CD1c-positive myeloid dendritic cell (primary cell): ENCODE measurements around the gene KAZN.
"Not testable (repeated sequence)": the region's sequence is repeated elsewhere in the genome, so short reads cannot be mapped to it uniquely, and the experiment has no call there.

Source experiments
- DNase-seq: peaks from one replicate; pipeline ENCODE4 v3.0.0-alpha.2; 2016; ENCODE audit errors: extremely low spot score

The KAZN gene

DNA sequence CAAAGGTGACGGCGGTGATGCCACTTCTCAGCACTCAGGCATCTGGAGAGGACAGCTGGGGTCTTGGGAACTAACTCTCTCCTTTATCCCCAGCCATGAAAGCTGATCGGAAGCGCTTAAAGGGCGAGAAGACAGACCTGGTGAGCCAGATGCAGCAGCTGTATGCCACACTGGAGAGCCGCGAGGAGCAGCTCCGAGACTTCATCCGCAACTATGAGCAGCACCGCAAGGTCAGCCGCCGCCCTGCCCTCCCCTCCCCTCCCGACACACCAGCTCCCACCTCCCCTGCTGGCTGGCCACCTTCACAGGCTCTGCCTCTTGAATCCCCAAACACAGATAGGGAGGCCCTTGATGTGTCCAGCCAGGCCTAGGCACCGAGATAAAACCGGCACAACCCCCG is 436.2 kb downstream of the KAZN start:
- no peak for DNase-seq

DNA sequence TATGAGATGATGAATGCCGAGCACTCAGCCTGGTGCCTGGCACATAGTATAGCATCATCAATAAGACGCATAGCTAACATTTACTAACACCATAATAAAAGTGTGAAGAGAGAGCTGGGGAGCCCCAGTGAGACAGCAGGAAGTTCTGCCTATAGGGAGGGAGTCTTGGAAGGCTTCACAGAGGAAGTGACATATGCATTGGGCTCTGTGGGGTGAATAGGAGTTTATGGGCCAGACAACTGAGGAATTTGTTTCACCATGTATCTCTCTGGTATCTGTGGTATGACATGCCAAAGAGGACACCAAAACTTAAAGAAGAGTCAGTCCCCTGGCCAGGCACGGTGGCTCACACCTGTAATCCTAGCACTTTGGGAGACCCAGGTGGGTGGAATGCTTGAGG is 436.8 kb downstream of the KAZN start:
- no peak for DNase-seq

GRCh38 chr1:15036101-15036500 is 437.6 kb downstream of the KAZN start:
- no peak for DNase-seq

DNA sequence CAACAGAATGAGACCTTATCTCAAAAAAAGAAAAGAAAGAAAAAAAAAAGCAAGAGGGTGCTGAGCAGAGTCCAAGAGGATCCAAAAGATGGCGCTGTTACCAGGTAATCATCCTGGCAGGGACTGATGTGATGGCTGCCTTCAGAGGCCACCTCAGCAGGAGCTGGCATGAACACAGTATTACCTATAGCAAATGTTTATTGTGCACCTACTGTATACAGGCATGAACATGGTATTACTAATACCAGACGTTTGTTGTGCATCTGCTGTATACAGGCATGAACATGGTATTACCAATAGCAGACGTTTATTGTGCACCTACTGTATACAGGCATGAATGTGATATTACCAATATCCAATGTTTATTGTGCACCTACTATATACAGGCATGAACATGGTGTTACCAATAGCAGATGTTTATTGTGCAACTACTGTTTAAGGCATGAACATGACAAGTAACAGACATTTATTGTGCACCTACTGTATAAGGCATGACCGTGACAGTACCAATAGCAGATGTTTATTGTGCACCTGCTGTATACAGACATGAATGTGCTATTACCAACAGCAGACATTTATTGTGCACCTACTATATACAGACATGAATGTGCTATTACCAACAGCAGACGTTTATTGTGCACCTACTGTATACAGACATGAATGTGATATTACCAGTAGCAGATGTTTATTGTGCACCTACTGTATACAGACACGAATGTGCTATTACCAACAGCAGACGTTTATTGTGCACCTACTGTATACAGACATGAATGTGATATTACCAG is 439.9 kb downstream of the KAZN start:
- no peak for DNase-seq

DNA sequence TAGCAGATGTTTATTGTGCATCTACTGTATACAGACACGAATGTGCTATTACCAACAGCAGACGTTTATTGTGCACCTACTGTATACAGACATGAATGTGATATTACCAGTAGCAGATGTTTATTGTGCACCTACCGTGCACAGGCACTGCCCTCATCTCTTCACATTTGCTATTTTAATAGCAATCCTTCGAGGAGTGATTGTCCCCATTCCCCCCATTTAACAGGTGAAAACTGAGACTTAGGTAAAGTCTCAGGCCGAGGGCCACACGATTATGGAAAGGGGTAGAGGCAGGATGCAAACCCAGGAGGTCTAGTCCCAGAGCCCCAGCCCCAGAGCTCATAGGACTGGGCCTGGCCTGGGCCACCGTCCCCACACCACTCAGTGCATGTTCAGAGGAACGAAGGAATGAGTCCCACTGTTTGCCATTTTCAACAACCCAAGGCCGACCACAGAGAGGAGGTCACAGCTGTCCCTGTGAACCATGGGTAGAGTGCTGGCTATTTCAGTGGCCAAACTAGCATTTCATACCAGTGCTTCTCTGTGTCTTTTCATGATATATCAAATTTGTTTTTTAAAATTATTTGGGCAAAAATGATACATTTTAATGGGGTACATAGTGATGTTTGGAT is 440.6 kb downstream of the KAZN start:
- DNase-seq = no peak

- DNase-seq = no peak
These were observed 441.4 kb downstream of the KAZN start for GRCh38 chr1:15039901-15040300.

DNA sequence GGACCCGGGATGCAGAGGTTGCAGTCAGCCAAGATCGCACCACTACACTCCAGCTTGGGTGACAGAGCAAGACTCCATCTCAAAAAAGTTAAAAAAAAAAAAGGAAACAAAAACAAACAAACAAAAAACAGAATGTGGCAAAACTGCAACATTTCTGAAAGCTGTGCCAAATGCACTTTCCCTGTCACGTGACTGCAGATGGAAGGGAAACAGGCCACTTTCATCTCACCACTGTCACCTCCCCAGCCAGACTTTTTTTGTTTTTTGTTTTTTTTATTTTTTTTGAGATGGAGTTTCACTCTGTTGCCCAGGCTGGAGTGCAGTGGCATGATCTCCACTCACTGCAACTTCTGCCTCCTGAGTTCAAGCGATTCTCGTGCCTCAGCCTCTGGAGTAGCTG is 442.2 kb downstream of the KAZN start:
- not testable (repeated sequence) for DNase-seq

DNA sequence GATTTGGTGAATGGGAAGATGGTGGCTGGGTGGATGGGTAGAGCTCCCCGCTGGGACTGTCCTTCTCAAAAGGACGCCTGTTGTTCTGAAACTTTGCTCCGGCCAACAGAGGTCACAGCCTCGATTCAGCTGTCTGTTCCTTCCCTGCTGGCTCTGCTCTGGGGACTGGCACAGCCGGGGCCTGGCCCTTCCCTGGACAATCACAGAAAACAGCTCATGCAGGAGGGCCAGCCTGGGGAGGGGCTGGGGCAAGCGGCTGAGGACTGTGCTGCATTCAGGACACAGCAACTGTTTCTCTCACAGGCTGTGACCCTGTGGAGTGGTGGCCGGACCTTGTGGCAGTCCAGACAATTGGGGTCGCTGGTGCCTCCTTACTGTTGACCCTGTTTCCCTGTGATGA is 444.4 kb downstream of the KAZN start:
- no peak for DNase-seq

- no peak for DNase-seq
These were observed 445.4 kb downstream of the KAZN start for GRCh38 chr1:15043934-15044333.

- DNase-seq = no peak
These were observed 446.6 kb downstream of the KAZN start for GRCh38 chr1:15045123-15045522.

GRCh38 chr1:15046487-15047165 is 448.1 kb downstream of the KAZN start:
- peak; percentile 76 for DNase-seq

- DNase-seq = no peak
These were observed 448.8 kb downstream of the KAZN start for GRCh38 chr1:15047237-15047636.

- DNase-seq = no peak
These were observed 450.0 kb downstream of the KAZN start for GRCh38 chr1:15048437-15048980.

DNA sequence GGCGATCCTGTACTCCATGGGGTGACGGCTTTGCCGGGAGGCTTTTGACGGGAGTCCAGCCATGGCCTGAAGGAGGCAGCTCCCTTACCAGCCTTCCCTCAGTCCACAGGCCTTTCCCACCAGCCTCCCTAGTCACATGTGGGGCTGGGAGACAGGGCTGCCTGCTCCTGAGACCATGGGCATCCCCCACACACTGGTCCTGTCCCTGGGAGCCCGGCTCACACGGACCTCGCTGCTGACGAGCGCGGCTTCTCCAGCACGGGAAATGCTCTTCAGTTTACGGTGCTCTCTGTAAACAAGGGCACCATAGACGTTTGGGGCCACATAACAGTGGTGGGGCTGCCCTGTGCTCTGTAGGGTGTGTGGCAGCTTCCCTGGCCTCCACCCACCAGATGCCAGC is 450.6 kb downstream of the KAZN start:
- DNase-seq = no peak

DNA sequence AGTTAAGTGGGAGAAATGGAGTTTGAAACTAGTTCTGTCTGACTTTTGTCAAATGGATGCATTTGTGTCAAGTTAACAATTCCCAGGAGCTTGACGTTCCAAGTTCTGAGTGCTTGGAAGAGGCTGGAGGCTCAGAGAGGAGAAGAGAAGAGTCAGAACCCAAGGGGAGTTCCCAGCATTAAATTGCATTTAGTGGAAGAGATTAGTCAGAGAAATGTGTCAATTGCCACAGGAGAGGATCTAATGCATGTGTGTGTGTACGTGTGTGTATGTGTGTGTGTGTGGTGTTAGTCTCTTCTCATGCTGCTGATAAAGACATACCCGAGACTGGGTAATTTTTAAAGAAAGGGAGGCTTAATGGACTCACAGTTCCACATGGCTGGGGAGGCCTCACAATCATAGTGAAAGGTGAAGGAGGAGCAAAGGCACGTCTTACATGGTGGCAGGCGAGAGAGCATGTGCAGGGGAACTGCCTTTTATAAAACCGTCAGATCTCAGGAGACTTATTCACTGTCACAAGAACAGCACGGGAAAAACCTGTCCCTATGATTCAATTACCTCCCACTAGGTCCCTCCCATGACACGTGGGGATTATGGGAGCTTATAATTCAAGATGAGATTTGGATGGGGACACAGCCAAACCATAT is 453.5 kb downstream of the KAZN start:
- no peak for DNase-seq

GRCh38 chr1:15053153-15053552 is 454.7 kb downstream of the KAZN start:
- no peak for DNase-seq

GRCh38 chr1:15055736-15056415 is 457.4 kb downstream of the KAZN start:
- DNase-seq = no peak

DNA sequence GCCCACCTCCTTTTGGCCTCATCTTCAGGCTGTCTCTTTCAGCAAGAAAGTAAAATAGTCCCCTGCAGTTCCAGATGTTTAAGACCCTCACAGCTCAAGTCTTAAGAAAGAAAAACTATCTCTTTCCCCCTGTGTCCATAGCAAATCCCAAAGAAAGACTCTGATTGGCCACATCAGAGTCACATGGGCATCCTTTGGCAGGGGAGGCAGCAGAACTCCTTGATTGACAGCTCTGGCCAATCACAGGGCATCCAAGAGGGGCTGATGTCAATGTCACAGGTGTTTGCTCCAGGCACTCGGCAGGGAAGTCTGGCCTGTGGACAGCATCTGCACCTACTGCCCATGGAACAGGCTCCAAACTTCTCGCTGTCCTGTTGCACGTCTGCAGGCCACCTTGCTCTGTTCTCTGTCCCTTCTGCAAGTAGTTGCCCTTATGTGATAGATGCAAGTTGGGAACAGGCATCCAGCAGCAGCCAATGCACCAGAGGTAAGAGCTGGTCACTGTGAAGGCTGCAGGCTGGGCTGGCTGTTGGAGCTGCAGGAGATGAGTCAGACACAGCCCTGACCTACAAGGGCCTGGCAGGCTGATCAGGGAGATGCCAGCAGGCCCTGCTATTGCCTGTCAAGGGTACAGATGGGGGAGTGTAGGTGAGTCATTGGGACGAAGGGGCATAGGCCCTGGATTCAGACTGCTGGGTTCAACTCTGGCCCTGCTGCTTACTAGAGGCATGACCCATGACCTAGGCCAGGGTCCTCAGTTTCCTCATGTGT is 458.2 kb downstream of the KAZN start:
- no peak for DNase-seq

- no peak for DNase-seq
These were observed 459.3 kb downstream of the KAZN start for GRCh38 chr1:15057834-15058233.

DNA sequence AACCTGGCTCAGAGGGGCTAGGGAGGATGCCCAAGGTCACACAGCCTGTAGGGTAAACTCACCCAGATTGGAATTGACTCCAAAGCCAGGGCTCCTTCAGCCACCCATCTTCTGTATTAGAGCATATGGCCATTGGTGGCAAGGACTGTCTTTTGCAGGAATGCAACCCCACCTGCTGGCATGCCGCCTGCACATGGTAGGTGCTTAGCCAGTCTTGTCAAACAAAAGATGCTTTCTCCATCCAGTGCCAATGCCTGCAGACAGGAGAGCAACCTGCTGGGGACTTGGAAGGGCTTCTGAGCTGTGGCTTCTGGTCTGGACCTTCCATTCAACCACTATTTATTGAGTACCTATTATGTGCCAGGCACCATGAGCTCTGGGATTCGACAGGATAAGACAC is 459.8 kb downstream of the KAZN start:
- no peak for DNase-seq

GRCh38 chr1:15060104-15060503 is 461.6 kb downstream of the KAZN start:
- DNase-seq = no peak
